ENCODE data around the gene ATRNL1.
"Not testable (repeated sequence)": the region's sequence is repeated elsewhere in the genome, so short reads cannot be mapped to it uniquely, and the experiment has no call there.

The ATRNL1 gene

GRCh38 chr10:115219203-115219602 lies 126.0 kb downstream of the ATRNL1 start:
- Histone ChIP-seq H3K36me3 (ENCODE audit: control insufficient read depth, insufficient read depth, low read length) (no peaks in the 10 kb centered on the region), H3K27me3 (ENCODE audit: control insufficient read depth, insufficient read depth, low read length) (no peaks in the 10 kb centered on the region), H3K4me3 (ENCODE audit: low read depth, low read length) (no peak overlapping the region), H3K9ac (ENCODE audit: low read length) (no peak overlapping the region), H3K27ac (ENCODE audit: low read depth, low read length) (no peak overlapping the region), H3K9me3 (ENCODE audit: control insufficient read depth, insufficient read depth, low read depth, low read length) (no peaks in the 10 kb centered on the region), H3K4me1 (ENCODE audit: control insufficient read depth, insufficient read depth, low read length) (no peaks in the 10 kb centered on the region)

DNA sequence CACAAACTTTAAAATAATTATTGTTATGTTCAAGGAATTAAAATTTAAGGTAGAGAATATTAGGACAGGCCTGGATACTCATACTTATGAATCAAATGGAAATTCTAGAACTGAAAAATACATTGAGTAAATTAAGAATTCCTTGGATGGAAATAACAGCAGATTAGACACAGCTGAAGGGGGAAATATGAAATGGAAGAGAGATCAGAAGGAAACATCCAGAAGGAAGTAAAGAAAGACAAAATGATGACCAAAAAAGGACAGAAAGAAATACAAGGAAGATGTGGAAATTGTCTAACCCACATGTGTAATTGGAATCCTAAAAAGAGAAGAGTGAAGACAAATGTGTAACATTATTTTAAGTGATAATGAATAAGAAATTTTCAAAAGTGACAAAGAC lies 128.9 kb downstream of the ATRNL1 start:
- Histone ChIP-seq H3K27me3 (ENCODE audit: control insufficient read depth, insufficient read depth, low read length) (no peaks in the 10 kb centered on the region), H3K9ac (ENCODE audit: low read length) (no peak overlapping the region), H3K4me3 (ENCODE audit: low read depth, low read length) (no peak overlapping the region), H3K9me3 (ENCODE audit: control insufficient read depth, insufficient read depth, low read depth, low read length) (no peaks in the 10 kb centered on the region), H3K4me1 (ENCODE audit: control insufficient read depth, insufficient read depth, low read length) (no peaks in the 10 kb centered on the region), H3K36me3 (ENCODE audit: control insufficient read depth, insufficient read depth, low read length) (no peaks in the 10 kb centered on the region), H3K27ac (ENCODE audit: low read depth, low read length) (no peak overlapping the region)

DNA sequence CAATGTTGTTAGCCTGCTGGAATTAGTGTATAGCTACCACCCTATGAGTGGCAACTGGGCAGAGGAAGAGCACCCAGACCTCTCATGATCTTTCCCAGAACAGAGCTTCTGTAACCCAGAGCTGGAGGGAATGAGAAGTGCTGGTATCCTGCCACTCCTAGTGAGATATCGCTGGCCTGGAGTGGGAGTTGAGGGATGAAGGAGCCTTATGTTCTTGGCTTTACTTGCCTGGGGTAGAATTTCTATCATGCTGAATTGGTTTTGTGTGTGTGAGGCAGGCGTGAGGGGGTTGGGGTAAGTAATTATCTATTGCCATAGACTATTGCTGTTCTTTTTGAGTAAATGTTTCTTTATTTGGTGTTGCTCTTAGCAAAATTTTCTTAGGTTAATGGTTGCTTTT lies 146.6 kb downstream of the ATRNL1 start:
- Histone ChIP-seq H3K4me1 (ENCODE audit: control insufficient read depth, insufficient read depth, low read length) (no peaks in the 10 kb centered on the region), H3K27me3 (ENCODE audit: control insufficient read depth, insufficient read depth, low read length) (no peaks in the 10 kb centered on the region), H3K36me3 (ENCODE audit: control insufficient read depth, insufficient read depth, low read length) (no peaks in the 10 kb centered on the region), H3K9me3 (ENCODE audit: control insufficient read depth, insufficient read depth, low read depth, low read length) (no peaks in the 10 kb centered on the region), H3K4me3 (ENCODE audit: low read depth, low read length) (no peak overlapping the region), H3K9ac (ENCODE audit: low read length) (no peak overlapping the region), H3K27ac (ENCODE audit: low read depth, low read length) (no peak overlapping the region)

DNA sequence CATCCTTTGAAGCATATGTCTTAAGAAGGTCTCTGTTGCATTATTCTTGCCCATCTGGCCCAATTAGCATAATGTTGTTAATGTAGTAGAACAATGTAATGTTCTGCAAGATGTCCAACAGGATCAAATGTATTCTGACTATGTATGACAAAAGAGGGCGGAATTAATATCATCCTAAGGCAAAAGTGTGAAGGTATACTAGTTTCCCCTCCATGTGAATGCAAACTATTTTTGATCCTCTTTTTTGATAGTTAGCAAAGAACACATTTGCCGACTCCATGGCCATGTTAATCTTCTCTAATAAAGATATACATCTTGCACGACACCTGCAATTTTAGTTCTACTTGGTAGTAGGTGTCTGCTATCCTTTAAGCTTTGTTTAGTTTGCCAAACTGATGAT lies 157.6 kb downstream of the ATRNL1 start:
- Histone ChIP-seq H3K27me3 (ENCODE audit: control insufficient read depth, insufficient read depth, low read length) (no peaks in the 10 kb centered on the region), H3K4me3 (ENCODE audit: low read depth, low read length) (no peak overlapping the region), H3K36me3 (ENCODE audit: control insufficient read depth, insufficient read depth, low read length) (no peaks in the 10 kb centered on the region), H3K9me3 (ENCODE audit: control insufficient read depth, insufficient read depth, low read depth, low read length) (no peaks in the 10 kb centered on the region), H3K9ac (ENCODE audit: low read length) (no peak overlapping the region), H3K4me1 (ENCODE audit: control insufficient read depth, insufficient read depth, low read length) (no peaks in the 10 kb centered on the region), H3K27ac (ENCODE audit: low read depth, low read length) (no peak overlapping the region)

DNA sequence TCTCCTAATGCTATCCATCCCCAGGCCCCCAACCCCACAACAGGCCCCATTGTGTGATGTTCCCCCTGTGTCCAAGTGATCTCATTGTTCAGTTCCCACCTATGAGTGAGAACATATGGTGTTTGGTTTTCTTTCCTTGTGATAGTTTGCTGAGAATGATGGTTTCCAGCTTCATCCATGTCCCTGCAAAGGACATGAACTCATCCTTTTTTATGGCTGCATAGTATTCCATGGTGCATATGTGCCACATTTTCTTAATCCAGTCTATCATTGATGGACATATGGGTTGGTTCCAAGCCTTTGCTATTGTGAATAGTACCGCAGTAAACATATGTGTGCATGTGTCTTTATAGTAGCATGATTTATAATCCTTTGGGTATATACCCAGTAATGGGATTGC lies 160.6 kb downstream of the ATRNL1 start:
- not testable (repeated sequence) for H3K36me3 ChIP-seq (ENCODE audit: control insufficient read depth, insufficient read depth, low read length); H3K27ac ChIP-seq (ENCODE audit: low read depth, low read length); H3K9ac ChIP-seq (ENCODE audit: low read length); H3K27me3 ChIP-seq (ENCODE audit: control insufficient read depth, insufficient read depth, low read length); H3K4me1 ChIP-seq (ENCODE audit: control insufficient read depth, insufficient read depth, low read length); H3K9me3 ChIP-seq (ENCODE audit: control insufficient read depth, insufficient read depth, low read depth, low read length); H3K4me3 ChIP-seq (ENCODE audit: low read depth, low read length)

GRCh38 chr10:115272482-115272881 lies 179.3 kb downstream of the ATRNL1 start:
- Histone ChIP-seq H3K9me3 (ENCODE audit: control insufficient read depth, insufficient read depth, low read depth, low read length) (no peaks in the 10 kb centered on the region), H3K27ac (ENCODE audit: low read depth, low read length) (no peak overlapping the region), H3K27me3 (ENCODE audit: control insufficient read depth, insufficient read depth, low read length) (no peaks in the 10 kb centered on the region), H3K36me3 (ENCODE audit: control insufficient read depth, insufficient read depth, low read length) (no peaks in the 10 kb centered on the region), H3K4me3 (ENCODE audit: low read depth, low read length) (no peak overlapping the region), H3K4me1 (ENCODE audit: control insufficient read depth, insufficient read depth, low read length) (no peaks in the 10 kb centered on the region), H3K9ac (ENCODE audit: low read length) (no peak overlapping the region)

GRCh38 chr10:115278294-115278693 lies 185.1 kb downstream of the ATRNL1 start:
- Histone ChIP-seq H3K36me3 (ENCODE audit: control insufficient read depth, insufficient read depth, low read length) (no peaks in the 10 kb centered on the region), H3K27me3 (ENCODE audit: control insufficient read depth, insufficient read depth, low read length) (no peaks in the 10 kb centered on the region), H3K27ac (ENCODE audit: low read depth, low read length) (no peak overlapping the region; the same call in 1 of the 2 replicates), H3K9me3 (ENCODE audit: control insufficient read depth, insufficient read depth, low read depth, low read length) (no peaks in the 10 kb centered on the region), H3K4me1 (ENCODE audit: control insufficient read depth, insufficient read depth, low read length) (no peaks in the 10 kb centered on the region), H3K4me3 (ENCODE audit: low read depth, low read length) (no peak overlapping the region), H3K9ac (ENCODE audit: low read length) (no peak overlapping the region)

GRCh38 chr10:115295213-115295805 lies 202.1 kb downstream of the ATRNL1 start:
- Histone ChIP-seq H3K36me3 (ENCODE audit: control insufficient read depth, insufficient read depth, low read length) (no peaks in the 10 kb centered on the region), H3K4me1 (ENCODE audit: control insufficient read depth, insufficient read depth, low read length) (peaks cover 6% of the 10 kb centered on the region; the same call in 1 of the 2 replicates), H3K9me3 (ENCODE audit: control insufficient read depth, insufficient read depth, low read depth, low read length) (no peaks in the 10 kb centered on the region; the same call in 1 of the 2 replicates), H3K27ac (ENCODE audit: low read depth, low read length) (no peak overlapping the region), H3K27me3 (ENCODE audit: control insufficient read depth, insufficient read depth, low read length) (no peaks in the 10 kb centered on the region), H3K9ac (ENCODE audit: low read length) (no peak overlapping the region), H3K4me3 (ENCODE audit: low read depth, low read length) (no peak overlapping the region)

GRCh38 chr10:115300080-115300479 lies 206.9 kb downstream of the ATRNL1 start:
- Histone ChIP-seq H3K9me3 (ENCODE audit: control insufficient read depth, insufficient read depth, low read depth, low read length) (no peaks in the 10 kb centered on the region), H3K4me3 (ENCODE audit: low read depth, low read length) (no peak overlapping the region), H3K27ac (ENCODE audit: low read depth, low read length) (no peak overlapping the region), H3K27me3 (ENCODE audit: control insufficient read depth, insufficient read depth, low read length) (no peaks in the 10 kb centered on the region), H3K9ac (ENCODE audit: low read length) (no peak overlapping the region), H3K4me1 (ENCODE audit: control insufficient read depth, insufficient read depth, low read length) (no peaks in the 10 kb centered on the region), H3K36me3 (ENCODE audit: control insufficient read depth, insufficient read depth, low read length) (no peaks in the 10 kb centered on the region)

GRCh38 chr10:115319669-115320068 lies 226.5 kb downstream of the ATRNL1 start:
- H3K27me3 ChIP-seq (ENCODE audit: control insufficient read depth, insufficient read depth, low read length); H3K4me1 ChIP-seq (ENCODE audit: control insufficient read depth, insufficient read depth, low read length); H3K9me3 ChIP-seq (ENCODE audit: control insufficient read depth, insufficient read depth, low read depth, low read length); H3K4me3 ChIP-seq (ENCODE audit: low read depth, low read length); H3K36me3 ChIP-seq (ENCODE audit: control insufficient read depth, insufficient read depth, low read length); H3K27ac ChIP-seq (ENCODE audit: low read depth, low read length); H3K9ac ChIP-seq (ENCODE audit: low read length): not testable (repeated sequence)

DNA sequence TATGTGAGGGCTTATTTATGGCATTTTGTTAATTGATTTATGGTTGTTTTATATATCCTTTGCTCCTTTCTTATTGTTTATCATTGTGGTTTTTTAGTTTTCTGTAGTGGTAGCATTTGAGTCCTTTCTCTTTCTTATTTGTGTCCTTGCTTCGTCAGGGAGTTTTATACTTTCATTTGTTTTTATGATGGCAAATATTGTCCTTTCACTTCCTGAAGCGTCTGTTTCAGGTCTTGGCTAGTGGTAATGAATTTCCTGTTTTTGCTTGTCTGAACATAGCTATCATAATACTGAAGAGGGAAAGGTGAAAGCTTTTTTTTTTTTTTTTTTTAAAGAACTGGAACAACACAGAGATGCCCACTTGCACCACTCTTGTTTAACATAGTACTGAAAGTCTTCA lies 228.2 kb downstream of the ATRNL1 start:
- Histone ChIP-seq H3K36me3 (ENCODE audit: control insufficient read depth, insufficient read depth, low read length) (no peaks in the 10 kb centered on the region), H3K4me3 (ENCODE audit: low read depth, low read length) (no peak overlapping the region), H3K27me3 (ENCODE audit: control insufficient read depth, insufficient read depth, low read length) (no peaks in the 10 kb centered on the region), H3K9ac (ENCODE audit: low read length) (no peak overlapping the region), H3K4me1 (ENCODE audit: control insufficient read depth, insufficient read depth, low read length) (no peaks in the 10 kb centered on the region), H3K27ac (ENCODE audit: low read depth, low read length) (no peak overlapping the region), H3K9me3 (ENCODE audit: control insufficient read depth, insufficient read depth, low read depth, low read length) (no peaks in the 10 kb centered on the region)

GRCh38 chr10:115328331-115328730 lies 235.2 kb downstream of the ATRNL1 start:
- Histone ChIP-seq H3K4me3 (ENCODE audit: low read depth, low read length) (no peak overlapping the region), H3K36me3 (ENCODE audit: control insufficient read depth, insufficient read depth, low read length) (no peaks in the 10 kb centered on the region), H3K27me3 (ENCODE audit: control insufficient read depth, insufficient read depth, low read length) (no peaks in the 10 kb centered on the region), H3K4me1 (ENCODE audit: control insufficient read depth, insufficient read depth, low read length) (no peaks in the 10 kb centered on the region), H3K9ac (ENCODE audit: low read length) (no peak overlapping the region), H3K9me3 (ENCODE audit: control insufficient read depth, insufficient read depth, low read depth, low read length) (no peaks in the 10 kb centered on the region), H3K27ac (ENCODE audit: low read depth, low read length) (no peak overlapping the region)
